IPS DF 6.9 (cell line): ENCODE measurements around the gene MAST4.

ENCODE experiments used
- DNase-seq: peaks from one replicate; pipeline ENCODE4 v3.0.0-alpha.2; 2013; ENCODE audit warnings: low read depth, low spot score
- H3K27ac ChIP-seq: one replicate; pipeline ENCODE4 v1.5.1; 2013; ENCODE audit warnings: low read length, control low read depth
- H3K27me3 ChIP-seq: 2 replicates; pipeline ENCODE4 v1.6.1; 2013; ENCODE audit warnings: mild to moderate bottlenecking, low read length; ENCODE audit not compliant: control insufficient read depth, insufficient read depth
- H3K36me3 ChIP-seq: 2 replicates; pipeline ENCODE4 v1.6.1; 2013; ENCODE audit warnings: low read length; ENCODE audit not compliant: control insufficient read depth, insufficient read depth
- H3K4me1 ChIP-seq: 2 replicates; pipeline ENCODE4 v1.6.1; 2013; ENCODE audit warnings: low read length; ENCODE audit not compliant: control insufficient read depth, insufficient read depth
- H3K4me3 ChIP-seq: 2 replicates; pipeline ENCODE4 v1.5.1; 2013; ENCODE audit warnings: mild to moderate bottlenecking, low read length
- H3K9me3 ChIP-seq: 2 replicates; pipeline ENCODE4 v1.6.1; 2013; ENCODE audit warnings: low read length, inconsistent platforms; ENCODE audit not compliant: control insufficient read depth, insufficient read depth
- WGBS: extraction: QIAGEN DNeasy Blood & Tissue Kit; methylation state at CpG from one replicate; pipeline ENCODE4 v1.1.7; 2013; ENCODE audit warnings: mixed read lengths, missing lambda C conversion rate; ENCODE audit not compliant: insufficient read length, insufficient coverage; 5-methylcytosine and 5-hydroxymethylcytosine counted together

Gene MAST4

GRCh38 chr5:66565878-66566277 is 30.3 kb upstream of the MAST4 start:
- Histone ChIP-seq H3K4me1 (no peaks in the 10 kb centered on the region), H3K4me3 (no peak overlapping the region), H3K27me3 (no peaks in the 10 kb centered on the region), H3K9me3 (no peaks in the 10 kb centered on the region), H3K36me3 (no peaks in the 10 kb centered on the region), H3K27ac (no peak overlapping the region)
- WGBS: no CpG with 5 or more reads among the region's 2 CpGs
- no peak for DNase-seq

- Histone ChIP-seq H3K27ac (no peak overlapping the region), H3K36me3 (no peaks in the 10 kb centered on the region), H3K4me3 (no peak overlapping the region), H3K4me1 (no peaks in the 10 kb centered on the region), H3K27me3 (no peaks in the 10 kb centered on the region), H3K9me3 (no peaks in the 10 kb centered on the region)
- no peak for DNase-seq
- no CpG with 5 or more reads among the region's 3 CpGs for WGBS
These were observed 28.7 kb upstream of the MAST4 start for GRCh38 chr5:66567474-66567873.

GRCh38 chr5:66570201-66570600 is 26.0 kb upstream of the MAST4 start:
- no peak overlapping the region for H3K27ac ChIP-seq
- H3K4me1 ChIP-seq: no peaks in the 10 kb centered on the region
- H3K9me3 ChIP-seq: no peaks in the 10 kb centered on the region
- WGBS: no CpG with 5 or more reads among the region's 1 CpG
- H3K36me3 ChIP-seq: no peaks in the 10 kb centered on the region
- DNase-seq: no peak
- H3K4me3 ChIP-seq: no peak overlapping the region
- no peaks in the 10 kb centered on the region for H3K27me3 ChIP-seq

GRCh38 chr5:66573733-66574132 is 22.5 kb upstream of the MAST4 start:
- H3K27me3 ChIP-seq: no peaks in the 10 kb centered on the region
- H3K27ac ChIP-seq: no peak overlapping the region
- H3K9me3 ChIP-seq: no peaks in the 10 kb centered on the region
- no CpG with 5 or more reads among the region's 2 CpGs for WGBS
- no peak for DNase-seq
- H3K4me1 ChIP-seq: no peaks in the 10 kb centered on the region
- no peaks in the 10 kb centered on the region for H3K36me3 ChIP-seq
- no peak overlapping the region for H3K4me3 ChIP-seq

- Histone ChIP-seq H3K9me3 (no peaks in the 10 kb centered on the region), H3K27ac (no peak overlapping the region), H3K4me1 (no peaks in the 10 kb centered on the region), H3K36me3 (no peaks in the 10 kb centered on the region), H3K27me3 (no peaks in the 10 kb centered on the region), H3K4me3 (no peak overlapping the region)
- no peak for DNase-seq
- WGBS: 100% methylated on average over 1 of the region's 5 CpGs
These were observed 13.6 kb upstream of the MAST4 start for GRCh38 chr5:66582499-66583165.

- no peaks in the 10 kb centered on the region for H3K4me1 ChIP-seq
- H3K9me3 ChIP-seq: no peaks in the 10 kb centered on the region
- no peak for DNase-seq
- H3K36me3 ChIP-seq: no peaks in the 10 kb centered on the region
- no peaks in the 10 kb centered on the region for H3K27me3 ChIP-seq
- no peak overlapping the region for H3K27ac ChIP-seq
- no peak overlapping the region for H3K4me3 ChIP-seq
These were observed 10.9 kb upstream of the MAST4 start for GRCh38 chr5:66585291-66585690.

- H3K27me3 ChIP-seq: no peaks in the 10 kb centered on the region
- no peak for DNase-seq
- H3K9me3 ChIP-seq: no peaks in the 10 kb centered on the region
- H3K36me3 ChIP-seq: no peaks in the 10 kb centered on the region
- no peak overlapping the region for H3K4me3 ChIP-seq
- H3K4me1 ChIP-seq: no peaks in the 10 kb centered on the region
- H3K27ac ChIP-seq: no peak overlapping the region
- WGBS: no CpG with 5 or more reads among the region's 4 CpGs
These were observed 8.4 kb upstream of the MAST4 start for GRCh38 chr5:66587771-66588170.

GRCh38 chr5:66596636-66597182 is 516 bp downstream of the MAST4 start:
- Histone ChIP-seq H3K27me3 (peaks cover 24% of the 10 kb centered on the region), H3K4me3 (peak overlapping the region; percentile 78; the same call in 1 of the 2 replicates), H3K9me3 (no peaks in the 10 kb centered on the region), H3K27ac (no peak overlapping the region), H3K36me3 (no peaks in the 10 kb centered on the region), H3K4me1 (no peaks in the 10 kb centered on the region)
- WGBS: no CpG with 5 or more reads among the region's 56 CpGs
- DNase-seq: no peak

GRCh38 chr5:66597183-66597757 is 1.1 kb downstream of the MAST4 start:
- Histone ChIP-seq H3K27ac (no peak overlapping the region), H3K36me3 (no peaks in the 10 kb centered on the region), H3K27me3 (peaks cover 24% of the 10 kb centered on the region), H3K4me1 (no peaks in the 10 kb centered on the region), H3K4me3 (peak overlapping the region; percentile 78; the same call in 1 of the 2 replicates), H3K9me3 (no peaks in the 10 kb centered on the region)
- no peak for DNase-seq
- no CpG with 5 or more reads among the region's 35 CpGs for WGBS

GRCh38 chr5:66602621-66603020 is 6.4 kb downstream of the MAST4 start:
- H3K27me3 ChIP-seq: peaks cover 11% of the 10 kb centered on the region
- H3K27ac ChIP-seq: no peak overlapping the region
- no peaks in the 10 kb centered on the region for H3K4me1 ChIP-seq
- no peaks in the 10 kb centered on the region for H3K36me3 ChIP-seq
- H3K4me3 ChIP-seq: no peak overlapping the region
- WGBS: no CpG with 5 or more reads among the region's 1 CpG
- DNase-seq: no peak
- no peaks in the 10 kb centered on the region for H3K9me3 ChIP-seq

- H3K27ac ChIP-seq: no peak overlapping the region
- DNase-seq: no peak
- no peak overlapping the region for H3K4me3 ChIP-seq
- H3K36me3 ChIP-seq: no peaks in the 10 kb centered on the region
- no peaks in the 10 kb centered on the region for H3K4me1 ChIP-seq
- H3K27me3 ChIP-seq: peaks cover 6% of the 10 kb centered on the region
- no CpG with 5 or more reads among the region's 1 CpG for WGBS
- H3K9me3 ChIP-seq: no peaks in the 10 kb centered on the region
These were observed 7.0 kb downstream of the MAST4 start for GRCh38 chr5:66603164-66603563.
